Hepatocyte (in vitro differentiated cells): ENCODE results near the gene ITPKB. TPM values are rescaled to one million over a fixed set of nuclear protein-coding genes. Genes with fewer than 3 reads are reported as not detected.

Experiments
- DNase-seq: peaks from one replicate; pipeline ENCODE4 v3.0.0-alpha.2; 2016; ENCODE audit warnings: low spot score
- H2AFZ ChIP-seq: fragments of 200-600 bp; sonication (generic); 2 replicates; pipeline ENCODE4 v1.6.0; 2016; ENCODE audit warnings: antibody characterized with exemption, mild to moderate bottlenecking
- H3K27ac ChIP-seq: fragments of 200-600 bp; sonication (generic); 2 replicates; pipeline ENCODE4 v1.5.1; 2016; ENCODE audit warnings: mild to moderate bottlenecking
- H3K27me3 ChIP-seq: fragments of 200-600 bp; sonication (generic); 2 replicates; pipeline ENCODE4 v1.6.1; 2016
- H3K36me3 ChIP-seq: fragments of 200-600 bp; sonication (generic); replicated peaks from 2 replicates; pipeline ENCODE4 v1.5.1; 2016; ENCODE audit warnings: low read depth; ENCODE audit not compliant: insufficient read depth
- H3K4me1 ChIP-seq: fragments of 200-600 bp; sonication (generic); 2 replicates; pipeline ENCODE4 v1.5.1; 2016; ENCODE audit warnings: mild to moderate bottlenecking, moderate library complexity; ENCODE audit not compliant: insufficient read depth
- H3K4me2 ChIP-seq: fragments of 200-600 bp; sonication (generic); 2 replicates; pipeline ENCODE4 v1.6.0; 2016
- H3K4me3 ChIP-seq: fragments of 200-600 bp; sonication (generic); 2 replicates; pipeline ENCODE4 v1.5.1; 2016; ENCODE audit warnings: mild to moderate bottlenecking
- H3K79me2 ChIP-seq: fragments of 200-600 bp; sonication (generic); 2 replicates; pipeline ENCODE4 v1.6.0; 2017; ENCODE audit warnings: mild to moderate bottlenecking
- H3K9me2 ChIP-seq: fragments of 200-600 bp; sonication (generic); replicated peaks from 2 replicates; pipeline ENCODE4 v1.6.0; 2017; ENCODE audit warnings: mild to moderate bottlenecking; ENCODE audit not compliant: insufficient read depth
- H3K9me3 ChIP-seq: fragments of 200-600 bp; sonication (generic); 2 replicates; pipeline ENCODE4 v1.5.1; 2016; ENCODE audit warnings: low read depth, mild to moderate bottlenecking
- H4K20me1 ChIP-seq: fragments of 200-600 bp; sonication (generic); 2 replicates; pipeline ENCODE4 v1.6.0; 2016; ENCODE audit warnings: mild to moderate bottlenecking; ENCODE audit not compliant: insufficient read depth, poor library complexity, severe bottlenecking
- EZH2 ChIP-seq: fragments of 200-600 bp; sonication (generic); IDR thresholded peaks from 2 replicates; pipeline ENCODE4 v1.6.1; 2016; ENCODE audit warnings: antibody characterized with exemption, mild to moderate bottlenecking, borderline replicate concordance
- EZH2phosphoT487 ChIP-seq: fragments of 200-600 bp; sonication (generic); IDR thresholded peaks from one replicate; pipeline ENCODE4 v1.6.1; 2018; ENCODE audit warnings: antibody characterized with exemption, mild to moderate bottlenecking, low read depth, moderate library complexity; ENCODE audit not compliant: unreplicated experiment, severe bottlenecking
- WGBS: methylation state at CpG from one replicate; pipeline ENCODE4 v1.1.6; 2016; ENCODE audit warnings: low lambda C conversion rate; ENCODE audit errors: missing lambda C conversion rate; 5-methylcytosine and 5-hydroxymethylcytosine counted together
- polyA plus RNA-seq: library from polyadenylated mRNA; unstranded; fragments of >200 nt; fragmentation: Nextera tagmentation; extraction: Ambion mirVana; gene quantifications from 2 replicates; pipeline ENCODE4 v1.2.1, GENCODE V29; 2016
- total RNA-seq: library from RNA; depleted of rRNA; stranded (reverse); fragments of >200 nt; gene quantifications from 2 replicates; pipeline ENCODE4 v1.2.3, GENCODE V29; 2014
- TF ChIP-seq, protein P1 (sequence below): fragments of 200-600 bp; sonication (generic); IDR thresholded peaks from 2 replicates; pipeline ENCODE4 v1.5.1; 2016; ENCODE audit warnings: antibody characterized with exemption, mild to moderate bottlenecking; ENCODE audit not compliant: poor library complexity

ITPKB gene
- total and polyA plus RNA-seq, 2 experiments from 2014 or later = 11.0 to 13.8 TPM

DNA sequence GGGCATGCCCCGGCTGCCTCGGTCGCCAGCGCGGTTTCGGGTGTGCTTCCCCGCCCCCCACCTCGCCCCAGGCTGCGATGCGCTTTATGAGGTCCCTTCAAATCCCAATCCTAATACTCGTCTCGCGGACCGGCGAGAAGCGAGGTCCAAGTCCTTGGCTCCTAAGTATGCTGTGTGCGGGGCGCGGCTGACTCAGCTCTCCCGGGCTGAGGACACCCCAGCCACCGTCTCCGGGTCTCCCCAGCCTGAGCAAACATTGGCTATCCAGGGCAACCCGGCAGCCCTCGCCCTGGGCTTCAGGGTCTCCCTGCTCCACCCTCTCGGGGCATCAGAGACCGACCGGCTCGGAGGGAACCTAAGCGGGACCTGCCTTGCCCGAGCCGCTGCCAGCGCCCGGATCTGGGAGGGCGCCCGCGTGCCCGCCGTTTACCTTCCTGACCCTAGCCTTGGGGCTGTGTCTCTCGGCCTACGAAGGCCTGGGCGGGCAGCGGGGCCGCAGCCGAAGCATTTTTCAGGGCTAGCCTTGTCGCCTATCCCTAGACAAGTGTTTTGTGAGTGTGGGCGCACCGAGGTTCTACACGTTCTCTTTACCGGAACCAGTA, 1.2 kb downstream of the ITPKB start:
- TF ChIP-seq EZH2phosphoT487 (no peak), EZH2 (no peak)
- TF ChIP-seq, protein P1, sequence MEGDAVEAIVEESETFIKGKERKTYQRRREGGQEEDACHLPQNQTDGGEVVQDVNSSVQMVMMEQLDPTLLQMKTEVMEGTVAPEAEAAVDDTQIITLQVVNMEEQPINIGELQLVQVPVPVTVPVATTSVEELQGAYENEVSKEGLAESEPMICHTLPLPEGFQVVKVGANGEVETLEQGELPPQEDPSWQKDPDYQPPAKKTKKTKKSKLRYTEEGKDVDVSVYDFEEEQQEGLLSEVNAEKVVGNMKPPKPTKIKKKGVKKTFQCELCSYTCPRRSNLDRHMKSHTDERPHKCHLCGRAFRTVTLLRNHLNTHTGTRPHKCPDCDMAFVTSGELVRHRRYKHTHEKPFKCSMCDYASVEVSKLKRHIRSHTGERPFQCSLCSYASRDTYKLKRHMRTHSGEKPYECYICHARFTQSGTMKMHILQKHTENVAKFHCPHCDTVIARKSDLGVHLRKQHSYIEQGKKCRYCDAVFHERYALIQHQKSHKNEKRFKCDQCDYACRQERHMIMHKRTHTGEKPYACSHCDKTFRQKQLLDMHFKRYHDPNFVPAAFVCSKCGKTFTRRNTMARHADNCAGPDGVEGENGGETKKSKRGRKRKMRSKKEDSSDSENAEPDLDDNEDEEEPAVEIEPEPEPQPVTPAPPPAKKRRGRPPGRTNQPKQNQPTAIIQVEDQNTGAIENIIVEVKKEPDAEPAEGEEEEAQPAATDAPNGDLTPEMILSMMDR = no peak
- Histone ChIP-seq H3K4me2 (peak overlapping the region; percentile 94), H3K9me2 (no peaks in the 10 kb centered on the region), H3K9me3 (no peaks in the 10 kb centered on the region), H4K20me1 (peaks cover 17% of the 10 kb centered on the region), H3K27me3 (peaks cover 5% of the 10 kb centered on the region), H2AFZ (peak overlapping the region; percentile 42), H3K36me3 (no peaks in the 10 kb centered on the region), H3K4me1 (peaks cover 14% of the 10 kb centered on the region), H3K4me3 (peak overlapping the region; percentile 46), H3K79me2 (peaks cover 35% of the 10 kb centered on the region), H3K27ac (peak overlapping the region; percentile 82)
- DNase-seq = peak; percentile 64
- 1% methylated on average over 48 of the region's 49 CpGs for WGBS

DNA sequence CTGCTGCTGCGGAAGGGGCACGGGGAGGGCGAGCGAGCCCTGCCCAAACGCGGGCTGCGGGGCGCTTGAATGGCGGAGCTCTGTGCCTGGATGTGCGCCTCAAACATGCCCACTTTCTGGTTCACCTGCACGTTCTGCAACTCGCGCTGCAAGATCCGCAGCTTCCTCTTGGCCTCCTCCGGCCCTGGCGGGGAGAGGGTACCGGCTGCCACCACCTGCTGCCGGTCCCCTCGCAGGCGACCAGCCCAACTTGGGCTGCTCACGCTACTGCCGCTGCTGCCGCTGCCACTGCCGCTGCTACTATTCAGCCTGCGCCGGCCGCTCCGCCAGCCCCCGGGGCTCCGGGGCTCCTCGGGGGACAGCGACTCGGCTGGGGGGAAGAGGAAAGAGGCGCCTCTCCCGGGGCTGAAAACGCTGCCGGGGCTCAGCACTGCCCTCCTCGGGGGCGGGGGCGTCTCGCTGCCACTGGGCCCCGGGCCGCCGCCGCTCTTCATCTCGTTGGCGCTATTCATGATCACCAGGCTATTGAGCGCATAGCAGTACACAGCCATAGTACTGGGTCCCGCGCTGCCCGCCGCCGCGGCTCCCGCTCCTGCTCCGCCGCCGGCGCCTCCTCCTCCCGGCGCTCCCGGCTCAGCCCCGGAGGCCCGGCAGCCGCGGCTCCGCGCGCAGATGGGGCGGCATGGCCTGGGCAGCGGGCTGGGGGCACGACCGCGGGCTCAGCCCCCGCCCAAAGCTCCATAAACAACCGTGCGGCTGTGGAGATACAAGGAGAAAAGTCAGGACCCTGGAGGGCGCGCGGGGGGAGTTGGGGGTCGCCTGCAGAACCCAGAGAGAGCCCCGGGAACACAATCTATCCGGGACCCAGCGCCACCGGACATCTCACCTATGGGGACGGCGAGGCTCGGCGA, 1.9 kb downstream of the ITPKB start:
- DNase-seq = peak; percentile 71

DNA sequence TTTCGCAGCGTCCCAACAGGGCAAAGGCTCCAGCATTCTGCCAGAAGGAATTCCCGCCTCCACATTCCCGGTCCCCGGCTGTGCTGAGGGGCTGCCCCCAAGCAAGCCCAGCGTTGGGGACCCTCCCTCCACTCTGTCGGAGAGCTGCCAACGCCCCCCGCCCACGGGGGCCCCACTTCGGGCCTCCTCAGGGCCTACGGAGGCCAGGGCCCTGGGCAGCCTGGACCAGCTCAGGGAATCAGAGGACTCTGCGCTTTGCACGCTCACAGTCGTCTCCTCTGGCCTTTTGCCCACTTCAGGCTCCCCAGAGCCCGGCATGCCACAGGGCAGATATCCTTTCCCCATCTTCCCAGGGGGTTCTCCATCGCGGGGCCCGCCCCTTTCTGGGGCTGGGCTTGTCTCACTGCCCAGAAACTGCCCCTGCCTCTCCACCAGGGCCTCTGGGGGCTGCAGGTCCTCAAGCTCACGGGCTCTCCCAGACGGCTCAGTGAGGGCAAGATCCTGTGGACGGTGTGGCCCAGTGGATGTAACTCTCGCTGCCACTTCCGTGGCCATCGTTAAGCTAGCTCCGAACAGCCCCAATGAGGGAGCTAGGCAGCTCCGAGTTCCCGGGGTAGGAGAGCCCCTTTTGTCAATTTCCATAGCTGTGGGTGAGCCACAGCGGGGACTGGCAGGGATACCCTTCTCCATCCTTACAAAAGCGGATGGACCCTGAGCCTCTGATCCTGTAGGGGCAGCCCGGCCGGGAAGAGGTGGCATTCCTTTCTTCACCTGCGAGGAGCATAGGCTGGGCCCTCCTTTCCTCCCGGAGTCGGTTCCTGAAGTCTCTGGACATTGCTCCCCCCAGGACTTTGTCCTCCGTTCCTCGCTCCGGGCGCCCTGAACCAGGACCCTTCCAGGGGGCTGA, 2.8 kb downstream of the ITPKB start:
- Histone ChIP-seq H3K79me2 (peaks cover 42% of the 10 kb centered on the region), H3K4me2 (peak overlapping the region; percentile 94), H3K9me2 (no peaks in the 10 kb centered on the region), H3K27ac (no peak overlapping the region), H3K4me3 (no peak overlapping the region), H3K27me3 (peaks cover 5% of the 10 kb centered on the region), H3K4me1 (peaks cover 14% of the 10 kb centered on the region), H3K36me3 (no peaks in the 10 kb centered on the region), H2AFZ (no peak overlapping the region), H3K9me3 (no peaks in the 10 kb centered on the region), H4K20me1 (peaks cover 20% of the 10 kb centered on the region)
- DNase-seq = no peak
- TF ChIP-seq, protein P1 = no peak
- no peak for TF ChIP-seq EZH2phosphoT487
- TF ChIP-seq EZH2 = no peak
- 77% methylated on average over 37 of the region's 39 CpGs for WGBS

More for the DNA sequence above, 1.9 kb downstream of the ITPKB start:
- peak overlapping the region; percentile 82 for H3K27ac ChIP-seq
- peaks cover 40% of the 10 kb centered on the region for H3K79me2 ChIP-seq
- peak overlapping the region; percentile 42 for H2AFZ ChIP-seq
- peak overlapping the region; percentile 94 for H3K4me2 ChIP-seq
- peaks cover 20% of the 10 kb centered on the region for H4K20me1 ChIP-seq
- no peaks in the 10 kb centered on the region for H3K9me2 ChIP-seq
- TF ChIP-seq EZH2 (no peak), EZH2phosphoT487 (no peak)
- TF ChIP-seq, protein P1 = peak; percentile 21
- peak overlapping the region; percentile 46 for H3K4me3 ChIP-seq
- 8% methylated on average over 72 of the region's 89 CpGs for WGBS
- peaks cover 5% of the 10 kb centered on the region for H3K27me3 ChIP-seq
- H3K4me1 ChIP-seq = peaks cover 14% of the 10 kb centered on the region
- H3K9me3 ChIP-seq = no peaks in the 10 kb centered on the region
- no peaks in the 10 kb centered on the region for H3K36me3 ChIP-seq
